Fibroblast of lung (primary cell): ENCODE measurements around the gene VTI1A.

Experiments used
- EZH2 ChIP-seq: IDR thresholded peaks from 2 replicates; pipeline ENCODE4 v1.5.1; 2012; ENCODE audit warnings: low read length, control low read depth, mild to moderate bottlenecking; ENCODE audit errors: missing control alignments
- TF ChIP-seq, protein P1 (sequence below), 2 donors: IDR thresholded peaks in 1 of 2; conservative IDR thresholded peaks in 1 of 2; 1 replicate in 1 of 2; 2 replicates in 1 of 2; pipeline ENCODE4 v1.5.1; 2011 to 2012; ENCODE audit warnings: low read length in 2 of 2, control low read depth in 1 of 2, inconsistent platforms in 1 of 2, low read depth in 1 of 2, mild to moderate bottlenecking in 1 of 2

DNA sequence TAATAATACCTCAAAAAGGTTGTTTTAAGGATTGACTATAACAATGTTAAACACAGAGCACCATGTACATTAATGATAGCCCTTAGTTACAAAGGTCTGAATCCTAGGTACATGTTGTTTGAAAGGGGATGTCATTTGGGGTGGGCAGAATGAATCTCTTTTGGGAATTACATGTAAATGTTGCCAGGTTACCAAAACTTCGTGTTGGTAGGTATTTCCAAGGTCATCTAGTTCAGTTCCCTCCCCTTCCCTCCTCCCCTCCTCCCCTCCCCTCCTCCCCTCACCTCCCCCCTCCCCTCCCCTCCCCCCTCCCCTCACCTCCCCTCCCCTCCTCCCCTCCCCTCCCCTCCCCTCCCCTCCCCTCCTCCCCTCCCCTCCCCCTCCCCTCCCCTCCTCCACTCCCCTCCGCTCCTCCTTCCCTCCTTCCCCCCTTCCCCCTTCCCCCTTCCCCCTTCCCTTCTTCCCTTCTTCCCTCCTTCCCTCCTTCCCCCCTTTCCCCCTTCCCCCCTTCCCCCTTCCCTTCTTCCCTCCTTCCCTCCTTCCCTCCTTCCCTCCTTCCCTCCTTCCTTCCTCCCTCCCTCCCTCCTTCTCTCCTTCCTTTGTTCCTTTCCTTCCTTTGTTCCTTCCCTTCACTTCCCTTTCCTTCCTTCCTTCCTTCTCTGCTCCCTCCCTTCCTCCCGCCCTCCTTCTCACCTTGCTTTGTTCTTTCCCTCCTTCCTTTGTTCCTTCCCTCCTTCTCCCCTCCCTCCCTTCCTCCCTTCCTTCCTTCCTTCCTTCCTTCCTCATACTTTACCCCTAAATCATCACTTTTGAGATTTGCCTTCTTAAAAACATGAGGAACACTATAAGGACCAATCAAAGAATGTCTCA, 8.1 kb downstream of the VTI1A start:
- TF ChIP-seq, protein P1, sequence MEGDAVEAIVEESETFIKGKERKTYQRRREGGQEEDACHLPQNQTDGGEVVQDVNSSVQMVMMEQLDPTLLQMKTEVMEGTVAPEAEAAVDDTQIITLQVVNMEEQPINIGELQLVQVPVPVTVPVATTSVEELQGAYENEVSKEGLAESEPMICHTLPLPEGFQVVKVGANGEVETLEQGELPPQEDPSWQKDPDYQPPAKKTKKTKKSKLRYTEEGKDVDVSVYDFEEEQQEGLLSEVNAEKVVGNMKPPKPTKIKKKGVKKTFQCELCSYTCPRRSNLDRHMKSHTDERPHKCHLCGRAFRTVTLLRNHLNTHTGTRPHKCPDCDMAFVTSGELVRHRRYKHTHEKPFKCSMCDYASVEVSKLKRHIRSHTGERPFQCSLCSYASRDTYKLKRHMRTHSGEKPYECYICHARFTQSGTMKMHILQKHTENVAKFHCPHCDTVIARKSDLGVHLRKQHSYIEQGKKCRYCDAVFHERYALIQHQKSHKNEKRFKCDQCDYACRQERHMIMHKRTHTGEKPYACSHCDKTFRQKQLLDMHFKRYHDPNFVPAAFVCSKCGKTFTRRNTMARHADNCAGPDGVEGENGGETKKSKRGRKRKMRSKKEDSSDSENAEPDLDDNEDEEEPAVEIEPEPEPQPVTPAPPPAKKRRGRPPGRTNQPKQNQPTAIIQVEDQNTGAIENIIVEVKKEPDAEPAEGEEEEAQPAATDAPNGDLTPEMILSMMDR (conservative IDR thresholded peaks at IDR 0.05 in 1 of 2, IDR thresholded peaks at IDR 0.05 in 1 of 2; ENCODE audit: low read depth in 1 of 2, low read length in 2 of 2), result no peak
- TF ChIP-seq EZH2, result no peak
